Erythroblast (primary cell): ENCODE measurements around the gene BAAT.

ENCODE experiments used
- GATA1 ChIP-seq: IDR thresholded peaks from 2 replicates; pipeline ENCODE4 v1.6.1; 2011; ENCODE audit warnings: low read depth, mild to moderate bottlenecking, control low read depth, low read length, moderate library complexity
- POLR2A ChIP-seq: IDR thresholded peaks from 2 replicates; pipeline ENCODE4 v1.6.1; 2011; ENCODE audit warnings: mild to moderate bottlenecking, low read length

DNA sequence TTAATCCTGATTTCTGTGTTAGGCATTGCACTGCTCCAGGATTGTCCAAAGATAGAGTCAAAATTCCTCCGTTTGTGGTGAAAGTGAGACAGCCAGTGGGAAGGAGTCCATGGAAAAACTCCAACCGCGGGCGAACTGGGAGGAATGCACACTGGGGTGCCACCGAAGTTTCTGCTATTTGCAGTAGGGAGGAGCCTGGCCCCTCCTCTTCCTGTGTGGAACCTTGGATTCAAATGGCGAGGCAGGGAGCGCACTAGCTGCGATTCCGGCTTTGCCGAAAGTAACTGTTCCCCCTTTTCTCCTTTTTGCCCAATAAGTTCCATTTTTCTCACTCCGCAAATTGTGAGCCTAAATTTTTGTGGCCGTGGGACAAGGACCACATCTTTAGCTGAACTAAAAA lies 9.3 kb downstream of the BAAT start:
- TF ChIP-seq POLR2A (no peak), GATA1 (no peak)
